Duodenal mucosa (tissue), 2 donors: Measurements from ENCODE around the gene TMEM178B.

ENCODE experiments used
- H3K27ac ChIP-seq: one replicate; pipeline ENCODE4 v1.7.0; 2013; ENCODE audit warnings: low read depth, low read length
- H3K27me3 ChIP-seq, 2 donors: one replicate each; pipeline ENCODE4 v1.7.0; 2013; ENCODE audit warnings: low read length in 2 of 2, control low read depth in 1 of 2; ENCODE audit not compliant: insufficient read depth in 2 of 2, control insufficient read depth in 1 of 2
- H3K36me3 ChIP-seq, 2 donors: one replicate each; pipeline ENCODE4 v1.7.0; 2013; ENCODE audit warnings: low read length in 2 of 2, control low read depth in 1 of 2; ENCODE audit not compliant: insufficient read depth in 2 of 2, control insufficient read depth in 1 of 2
- H3K4me1 ChIP-seq, 2 donors: one replicate each; pipeline ENCODE4 v1.7.0; 2013; ENCODE audit warnings: low read length in 2 of 2, control low read depth in 1 of 2; ENCODE audit not compliant: insufficient read depth in 2 of 2, control insufficient read depth in 1 of 2
- H3K4me3 ChIP-seq, 2 donors: one replicate each; pipeline ENCODE4 v1.7.0; 2013; ENCODE audit warnings: low read length in 2 of 2, low read depth in 1 of 2
- H3K9ac ChIP-seq, 2 donors: one replicate each; pipeline ENCODE4 v1.7.0; 2013; ENCODE audit warnings: low read length in 2 of 2, low read depth in 1 of 2
- H3K9me3 ChIP-seq, 2 donors: one replicate each; pipeline ENCODE4 v1.7.0; 2013; ENCODE audit warnings: low read length in 2 of 2, control low read depth in 1 of 2; ENCODE audit not compliant: control insufficient read depth in 1 of 2

Gene TMEM178B

GRCh38 chr7:141356161-141356560 lies 282.3 kb downstream of the TMEM178B start:
- Histone ChIP-seq H3K27ac (no peak overlapping the region), H3K9ac (no peak overlapping the region), H3K4me1 (no peaks in the 10 kb centered on the region), H3K9me3 (no peaks in the 10 kb centered on the region), H3K4me3 (no peak overlapping the region), H3K36me3 (no peaks in the 10 kb centered on the region), H3K27me3 (no peaks in the 10 kb centered on the region)

GRCh38 chr7:141358386-141358785 lies 284.5 kb downstream of the TMEM178B start:
- no peaks in the 10 kb centered on the region for H3K4me1 ChIP-seq
- no peaks in the 10 kb centered on the region for H3K27me3 ChIP-seq
- H3K27ac ChIP-seq: no peak overlapping the region
- H3K9ac ChIP-seq: no peak overlapping the region
- H3K9me3 ChIP-seq: no peaks in the 10 kb centered on the region
- no peaks in the 10 kb centered on the region for H3K36me3 ChIP-seq
- H3K4me3 ChIP-seq: no peak overlapping the region

DNA sequence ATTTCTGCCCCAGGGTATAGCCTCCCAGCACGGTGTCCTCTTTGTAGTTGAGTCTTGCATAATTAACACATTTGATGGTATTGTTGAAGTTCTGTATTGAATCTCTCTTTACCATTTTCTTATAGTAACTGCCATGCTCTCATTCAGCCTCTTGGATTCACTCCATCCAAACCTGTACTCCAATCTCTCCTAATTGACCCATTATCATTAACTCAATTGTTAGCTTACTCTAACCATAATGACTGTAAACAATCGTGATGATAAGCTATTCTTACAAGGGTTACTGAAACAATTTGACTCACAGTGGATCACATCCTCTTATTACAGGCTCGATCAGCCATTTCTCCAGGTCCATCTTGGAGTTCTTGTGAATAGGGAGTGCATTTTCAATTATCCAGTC lies 285.4 kb downstream of the TMEM178B start:
- no peak overlapping the region for H3K4me3 ChIP-seq
- H3K27me3 ChIP-seq: no peaks in the 10 kb centered on the region
- H3K9me3 ChIP-seq: no peaks in the 10 kb centered on the region
- no peak overlapping the region for H3K9ac ChIP-seq
- no peak overlapping the region for H3K27ac ChIP-seq
- no peaks in the 10 kb centered on the region for H3K4me1 ChIP-seq
- H3K36me3 ChIP-seq: no peaks in the 10 kb centered on the region

- Histone ChIP-seq H3K4me3 (no peak overlapping the region), H3K36me3 (no peaks in the 10 kb centered on the region), H3K4me1 (no peaks in the 10 kb centered on the region), H3K9ac (no peak overlapping the region), H3K9me3 (no peaks in the 10 kb centered on the region), H3K27ac (no peak overlapping the region), H3K27me3 (no peaks in the 10 kb centered on the region)
Measured at GRCh38 chr7:141359740-141360415, 286.0 kb downstream of the TMEM178B start.

DNA sequence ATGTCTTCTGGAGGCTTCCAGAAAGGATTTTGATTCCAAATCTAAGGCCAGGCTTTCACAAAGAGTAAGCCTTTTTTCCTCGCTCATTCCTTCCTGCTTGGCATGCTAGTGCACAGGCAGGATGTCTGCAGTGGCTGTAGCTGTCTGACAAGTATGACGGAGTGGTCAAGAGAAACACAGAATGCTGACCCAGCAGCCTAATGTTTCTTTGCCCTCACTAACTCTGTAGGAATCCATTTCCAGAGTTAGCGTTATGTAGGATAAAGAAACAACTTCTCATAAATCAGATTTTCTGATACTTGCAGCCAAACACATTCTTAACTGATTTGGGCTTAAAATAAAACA lies 286.5 kb downstream of the TMEM178B start:
- no peaks in the 10 kb centered on the region for H3K4me1 ChIP-seq
- no peaks in the 10 kb centered on the region for H3K9me3 ChIP-seq
- H3K4me3 ChIP-seq: no peak overlapping the region
- no peak overlapping the region for H3K27ac ChIP-seq
- H3K36me3 ChIP-seq: no peaks in the 10 kb centered on the region
- H3K27me3 ChIP-seq: no peaks in the 10 kb centered on the region
- no peak overlapping the region for H3K9ac ChIP-seq

DNA sequence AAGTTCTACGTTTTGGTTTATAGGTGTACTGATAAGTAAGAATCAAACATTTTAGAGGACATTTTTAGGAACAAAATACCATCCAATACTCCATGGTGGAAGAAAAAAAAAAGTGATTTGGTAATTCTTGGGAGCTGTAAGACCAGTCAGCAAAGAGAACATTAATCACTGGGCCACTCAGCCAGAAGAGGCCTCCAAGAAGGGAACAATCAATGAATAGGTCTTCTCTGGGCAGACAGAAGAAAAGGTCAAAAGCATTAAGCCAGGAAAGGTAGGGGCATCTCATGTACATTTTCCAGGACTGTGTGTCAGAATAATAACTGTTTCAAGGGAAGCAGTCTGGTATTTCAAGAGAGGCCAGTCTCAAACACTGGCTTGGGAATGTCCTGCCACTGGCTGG lies 286.9 kb downstream of the TMEM178B start:
- H3K9ac ChIP-seq: no peak overlapping the region
- no peaks in the 10 kb centered on the region for H3K9me3 ChIP-seq
- no peak overlapping the region for H3K27ac ChIP-seq
- no peaks in the 10 kb centered on the region for H3K36me3 ChIP-seq
- H3K4me1 ChIP-seq: no peaks in the 10 kb centered on the region
- no peaks in the 10 kb centered on the region for H3K27me3 ChIP-seq
- H3K4me3 ChIP-seq: no peak overlapping the region

DNA sequence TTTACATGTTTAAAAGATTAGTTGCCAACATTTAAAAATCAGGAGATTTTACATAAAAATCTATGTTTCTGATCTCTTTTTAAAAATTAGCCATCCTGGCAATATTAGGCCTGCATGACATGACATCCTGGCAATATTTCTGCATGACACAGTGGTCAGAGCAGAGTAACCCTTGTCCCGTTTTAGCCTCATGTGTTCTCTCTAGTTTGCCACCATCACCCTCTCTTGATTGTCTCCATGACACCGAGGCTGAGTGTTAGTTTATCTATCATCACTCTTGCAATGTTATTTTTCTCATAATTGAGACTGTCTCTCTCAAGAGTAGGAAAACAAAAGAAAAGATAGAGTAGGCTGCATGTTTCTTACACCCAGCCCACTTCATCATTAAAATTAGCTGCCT lies 287.6 kb downstream of the TMEM178B start:
- H3K4me1 ChIP-seq: no peaks in the 10 kb centered on the region
- H3K36me3 ChIP-seq: no peaks in the 10 kb centered on the region
- no peaks in the 10 kb centered on the region for H3K27me3 ChIP-seq
- H3K27ac ChIP-seq: no peak overlapping the region
- no peak overlapping the region for H3K4me3 ChIP-seq
- H3K9ac ChIP-seq: no peak overlapping the region
- H3K9me3 ChIP-seq: no peaks in the 10 kb centered on the region

GRCh38 chr7:141361960-141362359 lies 288.1 kb downstream of the TMEM178B start:
- no peak overlapping the region for H3K27ac ChIP-seq
- H3K27me3 ChIP-seq: no peaks in the 10 kb centered on the region
- H3K4me1 ChIP-seq: no peaks in the 10 kb centered on the region
- no peaks in the 10 kb centered on the region for H3K9me3 ChIP-seq
- H3K9ac ChIP-seq: no peak overlapping the region
- H3K4me3 ChIP-seq: no peak overlapping the region
- no peaks in the 10 kb centered on the region for H3K36me3 ChIP-seq

DNA sequence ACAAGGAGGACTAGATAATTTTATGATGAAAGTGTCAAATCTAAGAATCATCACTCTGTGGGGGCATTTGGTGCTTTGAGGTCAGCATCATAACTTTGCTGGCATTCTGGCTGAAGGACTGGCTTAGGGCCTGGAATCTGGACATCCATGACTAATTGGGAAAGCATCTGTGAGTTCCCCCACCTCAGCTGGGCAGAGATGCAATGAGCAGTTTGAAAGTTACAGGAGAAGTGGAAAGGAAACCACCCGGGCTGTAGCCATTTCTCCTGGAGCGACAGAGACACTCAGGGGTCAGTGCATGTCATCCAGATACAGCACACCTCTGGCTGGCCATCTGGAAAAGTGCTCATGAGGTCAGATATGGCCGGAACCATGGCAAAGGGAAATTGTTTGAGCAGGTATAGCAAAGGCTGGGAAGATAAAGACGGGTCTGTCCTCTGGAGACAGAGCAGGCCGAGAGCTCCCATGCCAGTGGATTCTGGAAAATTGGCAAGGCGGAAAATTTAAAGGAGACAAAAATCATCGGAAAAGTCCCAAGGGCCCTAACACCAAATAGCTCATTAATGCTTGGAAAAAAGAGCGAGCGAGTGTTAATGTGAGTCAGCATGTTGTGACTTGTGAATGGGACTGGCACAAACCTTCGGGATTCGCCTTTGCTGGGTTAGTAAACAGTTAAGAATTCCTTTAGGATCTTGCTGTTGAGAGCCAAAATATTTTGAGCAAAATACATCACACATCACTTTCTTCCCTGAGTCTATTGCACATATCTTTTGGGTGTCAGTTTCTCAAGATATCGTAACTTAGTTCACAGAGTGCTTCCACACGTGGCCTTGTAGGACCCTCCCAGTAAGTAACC lies 288.9 kb downstream of the TMEM178B start:
- H3K4me1 ChIP-seq: no peaks in the 10 kb centered on the region
- no peaks in the 10 kb centered on the region for H3K9me3 ChIP-seq
- no peaks in the 10 kb centered on the region for H3K36me3 ChIP-seq
- H3K9ac ChIP-seq: no peak overlapping the region
- H3K4me3 ChIP-seq: no peak overlapping the region
- no peak overlapping the region for H3K27ac ChIP-seq
- no peaks in the 10 kb centered on the region for H3K27me3 ChIP-seq

- H3K9ac ChIP-seq: no peak overlapping the region
- H3K36me3 ChIP-seq: no peaks in the 10 kb centered on the region
- H3K9me3 ChIP-seq: no peaks in the 10 kb centered on the region
- H3K27ac ChIP-seq: no peak overlapping the region
- H3K27me3 ChIP-seq: no peaks in the 10 kb centered on the region
- no peak overlapping the region for H3K4me3 ChIP-seq
- H3K4me1 ChIP-seq: no peaks in the 10 kb centered on the region
Measured at GRCh38 chr7:141363748-141364147, 289.9 kb downstream of the TMEM178B start.
